Caco-2 (cell line): ENCODE results near the gene SMC4. TPM values are rescaled to one million over a fixed set of nuclear protein-coding genes. Genes with fewer than 3 reads are reported as not detected.

Source experiments
- BruUV-seq: library from RNA; stranded (reverse); fragments of 400-500 nt; replicated peaks from 2 replicates; lab custom pipeline; 2021; lab: Mats Ljungman, UMichigan
- CTCF ChIA-PET: fragments of 300-600 bp; sonication (Branson Sonifier 250); formaldehyde crosslinking; loops from one replicate; lab custom pipeline; 2022; ENCODE audit warnings: antibody characterized with exemption; lab: Charles Lee
- POLR2A ChIA-PET: fragments of 300-600 bp; sonication (Branson Sonifier 250); formaldehyde crosslinking; loops from one replicate; lab custom pipeline; 2022; ENCODE audit warnings: antibody characterized with exemption; lab: Charles Lee
- DNase-seq, 2 experiments: peaks; one replicate each; pipeline versions ENCODE4 v3.0.0 to v3.0.0-alpha.2; 2020 to 2022
- H3K27me3 ChIP-seq: replicated peaks from 2 replicates; pipeline ENCODE4 v1.6.0; 2011; ENCODE audit warnings: low read length; ENCODE audit not compliant: control insufficient read depth, insufficient read depth
- H3K36me3 ChIP-seq: 2 replicates; pipeline ENCODE4 v1.5.1; 2011; ENCODE audit warnings: low read length; ENCODE audit not compliant: control insufficient read depth, insufficient read depth
- H3K4me1 ChIP-seq: fragments of 250-450 bp; sonication (Bioruptor Pico); 2 replicates; pipeline ENCODE4 v1.5.1; 2020; ENCODE audit warnings: mild to moderate bottlenecking
- H3K4me3 ChIP-seq: 2 replicates; pipeline ENCODE4 v1.5.1; 2011; ENCODE audit warnings: low read depth, mild to moderate bottlenecking, control low read depth, low read length
- H3K9me3 ChIP-seq: fragments of 250-450 bp; sonication (Bioruptor Pico); 2 replicates; pipeline ENCODE4 v1.5.1; 2020; ENCODE audit warnings: mild to moderate bottlenecking, moderate library complexity
- H3K27ac Mint-ChIP-seq: one replicate; pipeline ENCODE4 v1.8.0; 2022; ENCODE audit warnings: mixed read lengths; ENCODE audit not compliant: unreplicated experiment
- H3K27me3 Mint-ChIP-seq: one replicate; pipeline ENCODE4 v1.8.0; 2022; ENCODE audit warnings: mixed read lengths; ENCODE audit not compliant: insufficient read depth, unreplicated experiment
- H3K36me3 Mint-ChIP-seq: one replicate; pipeline ENCODE4 v1.8.0; 2022; ENCODE audit warnings: mild to moderate bottlenecking, mixed read lengths; ENCODE audit not compliant: insufficient read depth, unreplicated experiment
- H3K4me1 Mint-ChIP-seq: one replicate; pipeline ENCODE4 v1.8.0; 2022; ENCODE audit warnings: low read depth, mixed read lengths; ENCODE audit not compliant: unreplicated experiment
- H3K4me3 Mint-ChIP-seq: one replicate; pipeline ENCODE4 v1.8.0; 2022; ENCODE audit warnings: mild to moderate bottlenecking, moderate library complexity, mixed read lengths; ENCODE audit not compliant: unreplicated experiment
- H3K9me3 Mint-ChIP-seq: one replicate; pipeline ENCODE4 v1.8.0; 2022; ENCODE audit warnings: mixed read lengths; ENCODE audit not compliant: unreplicated experiment
- intact Hi-C: fragments of 100-400 bp; cut with micrococcal nuclease; formaldehyde crosslinking; loops from one replicate; pipeline ENCODE4 v1.10.0; 2022; ENCODE audit not compliant: unreplicated experiment
- total RNA-seq: library from RNA; stranded (reverse); gene quantifications from 2 replicates; pipeline ENCODE4 v1.2.3, GENCODE V29; 2022
- TF ChIP-seq, protein P1 (sequence below), 2 experiments: fragments of 200-600 bp in 1 of 2; IDR thresholded peaks; 1 replicate in 1 of 2; 2 replicates in 1 of 2; pipeline versions ENCODE4 v1.5.1 to v1.8.0; 2011 to 2022; ENCODE audit warnings: antibody characterized with exemption in 1 of 2, control low read depth in 1 of 2, inconsistent platforms in 1 of 2, low read depth in 1 of 2, low read length in 1 of 2, mild to moderate bottlenecking in 1 of 2, moderate library complexity in 1 of 2; ENCODE audit not compliant: insufficient read depth in 1 of 2, severe bottlenecking in 1 of 2, unreplicated experiment in 1 of 2

The SMC4 gene
- total RNA-seq, 1 experiment from 2014 or later = 133 TPM

DNA sequence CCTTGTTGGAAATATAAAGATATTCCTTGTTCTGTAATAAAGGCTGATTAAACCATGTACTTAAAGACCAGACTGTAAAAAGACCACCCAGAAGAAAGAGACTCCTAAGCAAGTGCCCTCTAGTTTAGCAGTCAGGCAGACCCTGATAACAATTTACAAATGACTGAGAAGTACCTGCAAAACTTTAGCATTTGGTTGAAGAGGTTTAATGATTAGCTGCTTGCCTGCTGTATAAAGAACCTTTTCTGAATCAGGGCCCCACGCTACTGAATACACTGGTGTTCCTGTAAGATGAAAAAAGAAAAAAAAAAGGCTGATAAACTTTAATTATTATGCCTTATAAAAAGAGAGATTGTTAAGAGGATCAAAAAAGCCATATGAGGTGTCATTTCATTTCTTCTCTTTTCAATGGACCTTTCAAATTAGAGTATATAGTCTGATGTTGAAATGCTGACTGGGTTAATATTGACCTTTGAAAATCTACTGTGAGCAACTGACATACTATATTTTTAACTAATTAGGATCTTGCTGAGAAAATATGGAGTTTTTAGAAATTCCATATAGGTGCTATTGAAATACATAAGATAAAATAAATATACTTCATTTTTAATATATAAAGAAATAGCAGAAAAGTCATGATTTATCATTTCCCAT, 33.5 kb upstream of the SMC4 start:
- Histone ChIP-seq H3K36me3 (no peaks in the 10 kb centered on the region), H3K27me3 (no peaks in the 10 kb centered on the region), H3K9me3 (no peaks in the 10 kb centered on the region), H3K4me3 (no peak overlapping the region), H3K4me1 (no peaks in the 10 kb centered on the region)
- no peaks in the 10 kb centered on the region for H3K4me1 Mint-ChIP-seq
- H3K4me3 Mint-ChIP-seq = no peak overlapping the region
- BruUV-seq = no TSS peak
- DNase-seq = no peak
- no peak overlapping the region for H3K27ac Mint-ChIP-seq
- CTCF ChIA-PET = no interaction called here
- H3K27me3 Mint-ChIP-seq = no peaks in the 10 kb centered on the region
- intact Hi-C loops = no loop called here
- TF ChIP-seq, protein P1, sequence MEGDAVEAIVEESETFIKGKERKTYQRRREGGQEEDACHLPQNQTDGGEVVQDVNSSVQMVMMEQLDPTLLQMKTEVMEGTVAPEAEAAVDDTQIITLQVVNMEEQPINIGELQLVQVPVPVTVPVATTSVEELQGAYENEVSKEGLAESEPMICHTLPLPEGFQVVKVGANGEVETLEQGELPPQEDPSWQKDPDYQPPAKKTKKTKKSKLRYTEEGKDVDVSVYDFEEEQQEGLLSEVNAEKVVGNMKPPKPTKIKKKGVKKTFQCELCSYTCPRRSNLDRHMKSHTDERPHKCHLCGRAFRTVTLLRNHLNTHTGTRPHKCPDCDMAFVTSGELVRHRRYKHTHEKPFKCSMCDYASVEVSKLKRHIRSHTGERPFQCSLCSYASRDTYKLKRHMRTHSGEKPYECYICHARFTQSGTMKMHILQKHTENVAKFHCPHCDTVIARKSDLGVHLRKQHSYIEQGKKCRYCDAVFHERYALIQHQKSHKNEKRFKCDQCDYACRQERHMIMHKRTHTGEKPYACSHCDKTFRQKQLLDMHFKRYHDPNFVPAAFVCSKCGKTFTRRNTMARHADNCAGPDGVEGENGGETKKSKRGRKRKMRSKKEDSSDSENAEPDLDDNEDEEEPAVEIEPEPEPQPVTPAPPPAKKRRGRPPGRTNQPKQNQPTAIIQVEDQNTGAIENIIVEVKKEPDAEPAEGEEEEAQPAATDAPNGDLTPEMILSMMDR (IDR thresholded peaks at IDR 0.05; ENCODE audit: insufficient read depth in 1 of 2, low read depth in 1 of 2, low read length in 1 of 2, severe bottlenecking in 1 of 2, unreplicated experiment in 1 of 2) = no peak
- POLR2A ChIA-PET = no interaction called here
- no peaks in the 10 kb centered on the region for H3K36me3 Mint-ChIP-seq
- no peaks in the 10 kb centered on the region for H3K9me3 Mint-ChIP-seq

DNA sequence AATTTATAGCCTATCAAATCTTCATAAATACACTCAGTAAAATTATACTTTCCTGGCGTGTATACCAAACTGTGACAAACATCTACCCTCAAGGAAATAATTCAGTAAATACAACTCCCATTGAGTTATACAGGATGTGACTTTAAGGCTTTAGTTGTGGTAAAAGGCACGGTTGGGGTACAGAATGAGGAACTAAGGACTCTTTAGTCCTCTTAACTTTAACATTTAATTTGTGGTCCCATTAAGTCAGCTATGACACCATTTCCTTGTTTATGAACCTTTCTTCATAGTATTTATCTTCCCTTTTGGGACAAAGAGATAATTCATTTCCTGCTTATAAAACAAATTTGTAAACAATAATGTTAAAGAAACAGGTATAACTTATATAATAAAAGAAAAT, 30.6 kb upstream of the SMC4 start:
- DNase-seq = no peak
- TF ChIP-seq, protein P1 (IDR thresholded peaks at IDR 0.05; ENCODE audit: insufficient read depth in 1 of 2, low read depth in 1 of 2, low read length in 1 of 2, severe bottlenecking in 1 of 2, unreplicated experiment in 1 of 2) = no peak
- H3K9me3 Mint-ChIP-seq = no peaks in the 10 kb centered on the region
- CTCF ChIA-PET = no interaction called here
- Histone ChIP-seq H3K36me3 (peaks cover 1% of the 10 kb centered on the region; the same call in 1 of the 2 replicates), H3K4me1 (no peaks in the 10 kb centered on the region), H3K27me3 (no peaks in the 10 kb centered on the region), H3K9me3 (no peaks in the 10 kb centered on the region), H3K4me3 (no peak overlapping the region)
- POLR2A ChIA-PET = no interaction called here
- H3K27me3 Mint-ChIP-seq = no peaks in the 10 kb centered on the region
- H3K27ac Mint-ChIP-seq = no peak overlapping the region
- no peaks in the 10 kb centered on the region for H3K4me1 Mint-ChIP-seq
- peaks cover 1% of the 10 kb centered on the region for H3K36me3 Mint-ChIP-seq
- no peak overlapping the region for H3K4me3 Mint-ChIP-seq
- intact Hi-C loops = no loop called here
- no TSS peak for BruUV-seq

DNA sequence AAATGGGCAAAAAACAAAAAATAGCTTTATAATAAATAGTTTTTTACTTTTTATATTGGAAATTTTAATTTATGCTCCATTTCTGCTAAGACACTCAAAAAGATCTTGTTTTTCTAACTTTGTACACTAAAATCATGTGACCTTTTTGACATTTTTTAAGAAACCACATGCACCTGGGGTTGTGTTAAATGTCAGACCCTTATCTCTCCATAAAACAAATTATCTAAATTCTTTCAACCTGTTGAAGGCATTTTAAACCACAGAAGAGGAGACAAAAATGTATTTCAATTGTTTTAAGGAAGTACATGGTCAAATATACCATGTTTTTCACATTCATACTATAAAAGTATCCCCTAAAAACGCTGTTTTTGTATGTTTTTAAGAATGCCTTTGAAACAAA, 29.7 kb upstream of the SMC4 start:
- Mint-ChIP-seq H3K27me3 (no peaks in the 10 kb centered on the region), H3K27ac (no peak overlapping the region), H3K36me3 (peaks cover 10% of the 10 kb centered on the region), H3K4me3 (no peak overlapping the region), H3K9me3 (no peaks in the 10 kb centered on the region), H3K4me1 (peaks cover 7% of the 10 kb centered on the region)
- ChIA-PET CTCF (no interaction called here), POLR2A (no interaction called here)
- Histone ChIP-seq H3K9me3 (no peaks in the 10 kb centered on the region), H3K36me3 (peaks cover 1% of the 10 kb centered on the region; the same call in 1 of the 2 replicates), H3K4me1 (0 out of 2 replicates have a peak, but pooled peaks cover 5% of the 10 kb centered on the region), H3K4me3 (no peak overlapping the region), H3K27me3 (no peaks in the 10 kb centered on the region)
- TF ChIP-seq, protein P1 (IDR thresholded peaks at IDR 0.05; ENCODE audit: insufficient read depth in 1 of 2, low read depth in 1 of 2, low read length in 1 of 2, severe bottlenecking in 1 of 2, unreplicated experiment in 1 of 2) = no peak
- intact Hi-C loops = no loop called here
- no TSS peak for BruUV-seq
- DNase-seq = no peak
